Natural killer cell (primary cell): ENCODE results near the gene PIH1D1. TPM values are rescaled to one million over a fixed set of nuclear protein-coding genes. Genes with fewer than 3 reads are reported as not detected.

ENCODE experiments used
- ATAC-seq, 3 donors: fragments of 150-1000 bp in 2 of 3; fragments of 200-7000 bp in 1 of 3; cut with Tn5 transposase; 1 replicate in 1 of 3; 2 replicates in 2 of 3; pipeline ENCODE4 v1.10.0; 2021; ENCODE audit warnings: mild to moderate bottlenecking in 2 of 3, moderate library complexity in 2 of 3
- DNase-seq, 2 donors: peaks; one replicate each; pipeline versions ENCODE4 v3.0.0 to v3.0.0-alpha.2; 2013 to 2021; ENCODE audit warnings: mixed read lengths in 1 of 2
- H3K27ac ChIP-seq: one replicate; pipeline ENCODE4 v1.5.1; 2013; ENCODE audit warnings: mild to moderate bottlenecking, low read length
- H3K27me3 ChIP-seq: one replicate; pipeline ENCODE4 v1.6.1; 2013; ENCODE audit warnings: low read length; ENCODE audit not compliant: control insufficient read depth, insufficient read depth
- H3K36me3 ChIP-seq: one replicate; pipeline ENCODE4 v1.6.1; 2013; ENCODE audit warnings: low read length; ENCODE audit not compliant: control insufficient read depth, insufficient read depth
- H3K4me1 ChIP-seq: one replicate; pipeline ENCODE4 v1.6.1; 2013; ENCODE audit warnings: low read length; ENCODE audit not compliant: control insufficient read depth, insufficient read depth
- H3K4me3 ChIP-seq: one replicate; pipeline ENCODE4 v1.5.1; 2013; ENCODE audit warnings: low read length
- H3K9me3 ChIP-seq: one replicate; pipeline ENCODE4 v1.6.1; 2013; ENCODE audit warnings: low read length; ENCODE audit not compliant: control insufficient read depth, insufficient read depth
- H3K27ac Mint-ChIP-seq, 2 donors: one replicate each; pipeline ENCODE4 v1.8.0; 2022; ENCODE audit warnings: mild to moderate bottlenecking in 2 of 2, mixed read lengths in 2 of 2, moderate library complexity in 1 of 2
- H3K27me3 Mint-ChIP-seq, 2 donors: one replicate each; pipeline ENCODE4 v1.8.0; 2022; ENCODE audit warnings: low read depth in 2 of 2, mixed read lengths in 2 of 2
- H3K36me3 Mint-ChIP-seq: one replicate; pipeline ENCODE4 v1.8.0; 2022; ENCODE audit warnings: mixed read lengths
- H3K4me1 Mint-ChIP-seq, 2 donors: one replicate each; pipeline ENCODE4 v1.8.0; 2022; ENCODE audit warnings: mixed read lengths in 2 of 2
- H3K4me3 Mint-ChIP-seq: one replicate; pipeline ENCODE4 v1.8.0; 2022; ENCODE audit warnings: mild to moderate bottlenecking, moderate library complexity, mixed read lengths
- H3K9me3 Mint-ChIP-seq, 2 donors: one replicate each; pipeline ENCODE4 v1.8.0; 2022; ENCODE audit warnings: mixed read lengths in 2 of 2
- WGBS: methylation state at CpG from one replicate; pipeline ENCODE4 v1.1.7; 2013; ENCODE audit warnings: missing lambda C conversion rate; ENCODE audit not compliant: insufficient coverage; 5-methylcytosine and 5-hydroxymethylcytosine counted together
- intact Hi-C: fragments of 100-400 bp; cut with micrococcal nuclease; formaldehyde crosslinking; loops from one replicate; pipeline ENCODE4 v1.14.2; 2022
- total RNA-seq, 4 donors: library from RNA; stranded (reverse); fragments of 120-200 nt in 1 of 4; gene quantifications; one replicate each; pipeline versions ENCODE4 v1.2.3 to v1.2.4, GENCODE V29; 2013 to 2022
- TF ChIP-seq, protein P1 (sequence below): fragments of 200-600 bp; IDR thresholded peaks from one replicate; pipeline ENCODE4 v1.8.0; 2022; ENCODE audit warnings: antibody characterized with exemption

The PIH1D1 gene
- total RNA-seq, 3 donors from 2014 or later (not counting 1 experiment from before 2014, with no cell fraction given): 112 to 149 (median 138) TPM

DNA sequence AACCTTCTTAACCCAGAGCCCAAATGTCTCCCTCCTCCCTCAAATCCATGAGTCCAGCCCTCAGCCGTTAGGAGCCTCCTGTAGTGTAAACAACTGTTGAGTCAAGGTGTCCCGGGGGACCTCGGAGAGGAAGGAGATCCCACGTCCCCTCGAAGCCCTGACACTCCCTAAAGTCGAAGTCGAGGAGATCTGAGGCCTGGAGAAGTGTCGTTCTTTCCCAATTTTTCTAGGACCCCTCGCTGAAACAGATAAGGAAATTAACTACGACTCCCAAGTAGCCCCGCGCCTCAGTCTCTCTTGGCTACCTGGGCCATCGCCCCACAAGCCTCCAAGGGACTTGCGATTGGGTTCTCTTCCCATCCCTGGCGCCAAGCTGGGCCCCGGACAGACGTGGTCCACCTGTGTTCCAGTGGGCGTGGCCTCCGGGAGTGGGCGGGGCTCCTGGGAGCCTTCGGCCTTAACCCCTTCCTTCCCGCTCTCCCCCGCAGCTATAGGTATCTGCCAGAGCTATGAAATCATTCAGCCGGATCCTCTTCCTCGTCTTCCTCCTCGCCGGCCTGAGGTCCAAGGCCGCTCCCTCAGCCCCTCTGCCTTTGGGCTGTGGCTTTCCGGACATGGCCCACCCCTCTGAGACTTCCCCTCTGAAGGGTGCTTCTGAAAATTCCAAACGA, 25.6 kb downstream of the PIH1D1 start:
- Mint-ChIP-seq H3K4me1 (peaks cover 57 to 67% of the 10 kb centered on the region in 2 donors), H3K36me3 (no peaks in the 10 kb centered on the region), H3K27ac (no peak overlapping the region), H3K9me3 (no peaks in the 10 kb centered on the region), H3K27me3 (peaks cover 87 to 95% of the 10 kb centered on the region in 2 donors), H3K4me3 (peak overlapping the region; percentile 2)
- ATAC-seq: no peak
- Histone ChIP-seq H3K27ac (no peak overlapping the region), H3K27me3 (peaks cover 82% of the 10 kb centered on the region), H3K36me3 (no peaks in the 10 kb centered on the region), H3K4me1 (peaks cover 52% of the 10 kb centered on the region), H3K4me3 (no peak overlapping the region), H3K9me3 (no peaks in the 10 kb centered on the region)
- TF ChIP-seq, protein P1, sequence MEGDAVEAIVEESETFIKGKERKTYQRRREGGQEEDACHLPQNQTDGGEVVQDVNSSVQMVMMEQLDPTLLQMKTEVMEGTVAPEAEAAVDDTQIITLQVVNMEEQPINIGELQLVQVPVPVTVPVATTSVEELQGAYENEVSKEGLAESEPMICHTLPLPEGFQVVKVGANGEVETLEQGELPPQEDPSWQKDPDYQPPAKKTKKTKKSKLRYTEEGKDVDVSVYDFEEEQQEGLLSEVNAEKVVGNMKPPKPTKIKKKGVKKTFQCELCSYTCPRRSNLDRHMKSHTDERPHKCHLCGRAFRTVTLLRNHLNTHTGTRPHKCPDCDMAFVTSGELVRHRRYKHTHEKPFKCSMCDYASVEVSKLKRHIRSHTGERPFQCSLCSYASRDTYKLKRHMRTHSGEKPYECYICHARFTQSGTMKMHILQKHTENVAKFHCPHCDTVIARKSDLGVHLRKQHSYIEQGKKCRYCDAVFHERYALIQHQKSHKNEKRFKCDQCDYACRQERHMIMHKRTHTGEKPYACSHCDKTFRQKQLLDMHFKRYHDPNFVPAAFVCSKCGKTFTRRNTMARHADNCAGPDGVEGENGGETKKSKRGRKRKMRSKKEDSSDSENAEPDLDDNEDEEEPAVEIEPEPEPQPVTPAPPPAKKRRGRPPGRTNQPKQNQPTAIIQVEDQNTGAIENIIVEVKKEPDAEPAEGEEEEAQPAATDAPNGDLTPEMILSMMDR: no peak
- intact Hi-C loops: no loop called here
- DNase-seq: peak in 1 of 2 donors; percentile 33
- WGBS: 9% methylated on average over 30 of the region's 30 CpGs

DNA sequence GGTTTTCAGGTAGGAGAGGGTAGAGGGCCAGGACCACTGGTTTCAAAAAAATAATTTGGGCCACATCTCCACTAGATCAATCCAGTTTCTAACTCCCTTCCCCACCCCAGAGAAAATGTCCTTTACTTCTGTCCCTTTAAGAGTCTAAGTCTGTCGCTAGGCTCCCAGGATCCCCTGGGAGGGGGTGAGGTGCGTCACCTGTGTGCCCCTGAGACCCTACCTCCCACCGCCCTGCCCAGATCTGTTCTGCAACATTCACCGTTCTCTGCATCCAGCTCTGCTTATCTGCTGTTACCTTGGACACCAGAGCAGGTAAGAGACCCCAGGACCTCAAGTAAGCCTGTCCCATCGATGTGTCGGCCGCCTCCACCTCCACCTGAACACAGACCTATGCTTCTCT, 26.4 kb downstream of the PIH1D1 start, which contains the start of gene GFY:
TSS of gene GFY (plus strand) at position 211 of the 400 bp plus-strand sequence. CDS start 1,043 bp downstream, outside the sequence.
- Histone ChIP-seq H3K27me3 (peaks cover 84% of the 10 kb centered on the region), H3K9me3 (no peaks in the 10 kb centered on the region), H3K4me1 (peaks cover 56% of the 10 kb centered on the region), H3K27ac (no peak within 1 kb of the TSS), H3K36me3 (no peaks in the 10 kb centered on the region), H3K4me3 (no peak within 1 kb of the TSS)
- DNase-seq: no peak
- peak within 1 kb of the TSS; percentile 2 for H3K4me3 Mint-ChIP-seq
- no peaks in the 10 kb centered on the region for H3K36me3 Mint-ChIP-seq
- H3K4me1 Mint-ChIP-seq: peaks cover 64% of the 10 kb centered on the region in 2 donors
- no peak for ATAC-seq
- intact Hi-C loops: no loop called here
- H3K27me3 Mint-ChIP-seq: peaks cover 85 to 96% of the 10 kb centered on the region in 2 donors
- 67% methylated on average over 7 of the region's 7 CpGs for WGBS
- TF ChIP-seq, protein P1: no peak
- H3K27ac Mint-ChIP-seq: no peak within 1 kb of the TSS
- no peaks in the 10 kb centered on the region for H3K9me3 Mint-ChIP-seq

DNA sequence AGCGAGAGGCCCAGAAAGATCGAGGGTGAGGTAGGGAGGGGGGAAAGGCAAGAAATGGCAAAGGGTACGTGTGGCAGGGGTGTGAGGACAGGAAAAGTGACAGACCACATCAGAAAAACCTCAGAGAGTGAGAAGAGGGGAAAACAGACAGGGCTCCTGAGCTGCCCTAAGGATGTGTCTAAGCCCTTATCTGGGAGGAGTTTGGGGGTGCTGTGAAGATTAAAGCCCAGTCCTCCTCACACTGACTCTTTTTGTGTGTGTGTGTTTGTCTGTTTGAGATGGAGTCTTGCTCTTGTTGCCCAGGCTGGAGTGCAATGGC, 27.7 kb downstream of the PIH1D1 start:
- H3K27me3 Mint-ChIP-seq: peaks cover 86 to 99% of the 10 kb centered on the region in 2 donors
- Histone ChIP-seq H3K4me3 (no peak overlapping the region), H3K9me3 (no peaks in the 10 kb centered on the region), H3K27me3 (peaks cover 82% of the 10 kb centered on the region), H3K36me3 (no peaks in the 10 kb centered on the region), H3K4me1 (peaks cover 56% of the 10 kb centered on the region), H3K27ac (no peak overlapping the region)
- TF ChIP-seq, protein P1: no peak
- no peaks in the 10 kb centered on the region for H3K9me3 Mint-ChIP-seq
- WGBS: 4% methylated on average over 3 of the region's 3 CpGs
- peaks cover 60 to 64% of the 10 kb centered on the region in 2 donors for H3K4me1 Mint-ChIP-seq
- DNase-seq (peak in 1 of 2 donors; percentile 67), ATAC-seq (peak; percentile 18 to 43 (median 24))
- H3K4me3 Mint-ChIP-seq: peak overlapping the region; percentile 26
- H3K36me3 Mint-ChIP-seq: peaks cover 9% of the 10 kb centered on the region
- H3K27ac Mint-ChIP-seq: peak overlapping the region in 1 of 2 donors; percentile 25
- intact Hi-C loops: no loop called here
